Keratinocyte (primary cell): ENCODE results near the gene PCK1.

Experiments
- CTCF ChIP-seq, 3 experiments: IDR thresholded peaks in 1 of 3; conservative IDR thresholded peaks in 1 of 3; optimal IDR thresholded peaks in 1 of 3; 2 replicates in 2 of 3; 3 replicates in 1 of 3; pipeline versions ENCODE3 to v1.5.1; 2011; ENCODE audit warnings: low read length in 3 of 3, mild to moderate bottlenecking in 3 of 3, moderate library complexity in 2 of 3, control low read depth in 1 of 3, inconsistent platforms in 1 of 3; ENCODE audit not compliant: insufficient read depth in 2 of 3; ENCODE audit errors: extremely low read depth in 1 of 3
- EZH2 ChIP-seq: IDR thresholded peaks from one replicate; pipeline ENCODE4 v1.6.1; 2012; ENCODE audit warnings: inconsistent platforms, mild to moderate bottlenecking, low read length, moderate library complexity

GRCh38 chr20:57558614-57559288 lies 2.2 kb upstream of the PCK1 start:
- TF ChIP-seq CTCF (optimal IDR thresholded peaks at IDR 0.05 in 1 of 3, IDR thresholded peaks at IDR 0.05 in 1 of 3, conservative IDR thresholded peaks at IDR 0.05 in 1 of 3; ENCODE audit: extremely low read depth in 1 of 3, insufficient read depth in 2 of 3, low read length in 3 of 3) (no peak), EZH2 (no peak)
